ENCODE data around the gene HKDC1. TPM values are rescaled to one million over a fixed set of nuclear protein-coding genes. Genes with fewer than 3 reads are reported as not detected.
A peak's percentile ranks its signal among the peaks of the same experiment; 100 is the strongest.

Gene HKDC1
- total and polyA plus RNA-seq, 12 donors = under 0.01 to 0.67 (median 0.15) TPM; not detected in 6

DNA sequence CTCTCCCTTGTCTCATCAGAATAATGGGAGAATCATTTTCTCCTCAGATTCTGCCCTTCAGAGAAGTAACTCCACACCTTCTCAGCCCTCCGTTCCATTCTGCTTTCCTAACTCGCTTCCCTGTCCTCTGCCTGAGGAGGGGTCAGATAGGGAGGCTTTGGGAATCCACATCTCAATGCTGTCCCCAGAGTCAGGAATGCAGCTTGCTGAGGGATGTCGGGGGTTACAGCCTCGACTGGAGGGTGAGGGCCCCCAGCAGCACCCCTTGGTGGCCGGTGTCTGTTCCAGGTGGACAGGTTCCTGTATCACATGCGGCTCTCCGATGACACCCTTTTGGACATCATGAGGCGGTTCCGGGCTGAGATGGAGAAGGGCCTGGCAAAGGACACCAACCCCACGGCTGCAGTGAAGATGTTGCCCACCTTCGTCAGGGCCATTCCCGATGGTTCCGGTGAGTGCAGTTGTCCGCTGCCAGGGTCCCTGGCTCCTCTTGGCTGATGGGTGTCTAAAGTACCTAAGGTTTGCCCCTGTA is 6.9 kb downstream of the HKDC1 start:
- WGBS, 4 donors = 90 to 92% (median 92%) methylated on average over 12 to 14 of the region's 14 CpGs
- no peak for TF ChIP-seq POLR2A (IDR thresholded peaks at IDR 0.05)
- TF ChIP-seq, protein P1, sequence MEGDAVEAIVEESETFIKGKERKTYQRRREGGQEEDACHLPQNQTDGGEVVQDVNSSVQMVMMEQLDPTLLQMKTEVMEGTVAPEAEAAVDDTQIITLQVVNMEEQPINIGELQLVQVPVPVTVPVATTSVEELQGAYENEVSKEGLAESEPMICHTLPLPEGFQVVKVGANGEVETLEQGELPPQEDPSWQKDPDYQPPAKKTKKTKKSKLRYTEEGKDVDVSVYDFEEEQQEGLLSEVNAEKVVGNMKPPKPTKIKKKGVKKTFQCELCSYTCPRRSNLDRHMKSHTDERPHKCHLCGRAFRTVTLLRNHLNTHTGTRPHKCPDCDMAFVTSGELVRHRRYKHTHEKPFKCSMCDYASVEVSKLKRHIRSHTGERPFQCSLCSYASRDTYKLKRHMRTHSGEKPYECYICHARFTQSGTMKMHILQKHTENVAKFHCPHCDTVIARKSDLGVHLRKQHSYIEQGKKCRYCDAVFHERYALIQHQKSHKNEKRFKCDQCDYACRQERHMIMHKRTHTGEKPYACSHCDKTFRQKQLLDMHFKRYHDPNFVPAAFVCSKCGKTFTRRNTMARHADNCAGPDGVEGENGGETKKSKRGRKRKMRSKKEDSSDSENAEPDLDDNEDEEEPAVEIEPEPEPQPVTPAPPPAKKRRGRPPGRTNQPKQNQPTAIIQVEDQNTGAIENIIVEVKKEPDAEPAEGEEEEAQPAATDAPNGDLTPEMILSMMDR (IDR thresholded peaks at IDR 0.05) = no peak
- Histone ChIP-seq H3K27me3 (no peaks in the 10 kb centered on the region), H3K36me3 (replicated peaks in 1 of 2) (no peaks in the 10 kb centered on the region), H3K4me3 (no peak overlapping the region), H3K9me3 (replicated peaks in 1 of 3) (no peaks in the 10 kb centered on the region), H3K4me1 (replicated peaks in 1 of 2) (peaks cover 8 to 11% of the 10 kb centered on the region in 2 donors), H3K27ac (no peak overlapping the region)
- intact Hi-C loops (cut with DNase I) = no loop called here
- DNase-seq = no peak

DNA sequence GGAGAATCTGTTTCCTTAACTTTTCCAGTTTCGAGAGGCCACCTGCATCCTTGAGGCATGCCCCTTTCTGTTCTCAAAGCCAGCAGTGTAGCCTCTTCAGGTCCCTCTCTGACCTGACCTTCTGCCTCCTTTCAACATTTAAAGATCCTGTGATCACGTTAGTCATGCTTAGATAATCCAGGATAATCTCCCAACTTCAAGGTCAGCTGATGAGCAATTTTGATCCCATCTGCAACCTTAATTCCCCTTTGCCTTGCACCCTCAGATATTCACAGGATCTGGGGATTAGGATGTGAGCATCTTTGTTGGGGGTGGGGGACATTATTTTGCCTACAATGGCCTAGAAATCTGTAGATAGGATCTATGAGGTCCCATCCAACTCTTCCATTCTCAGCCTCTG is 8.0 kb downstream of the HKDC1 start:
- no peak for DNase-seq
- no peaks in the 10 kb centered on the region for H3K27me3 ChIP-seq

DNA sequence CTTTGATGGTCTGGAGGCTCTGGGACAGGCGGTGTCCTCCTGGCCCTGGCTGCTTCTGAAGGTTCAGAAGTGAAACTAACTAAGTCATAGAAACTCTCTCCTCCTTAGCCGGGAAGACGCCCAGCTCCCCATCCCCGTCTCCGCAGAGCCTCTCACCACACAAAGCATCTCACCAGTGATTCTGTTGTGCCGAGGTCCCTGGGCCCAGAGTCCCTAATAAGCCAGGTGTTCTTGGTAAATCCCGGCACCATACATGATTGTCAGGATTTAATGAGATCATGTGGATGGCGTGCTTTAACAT is 9.4 kb downstream of the HKDC1 start:
- H3K9me3 ChIP-seq (replicated peaks in 1 of 3) = no peaks in the 10 kb centered on the region
- TF ChIP-seq POLR2A (IDR thresholded peaks at IDR 0.05) = no peak
- TF ChIP-seq, protein P1 (IDR thresholded peaks at IDR 0.05) = no peak
- DNase-seq = no peak
- H3K4me3 ChIP-seq = no peak overlapping the region
- intact Hi-C loops (cut with DNase I) = no loop called here
- peak overlapping the region in 1 of 5 donors; percentile 36 for H3K27ac ChIP-seq
- no peaks in the 10 kb centered on the region for H3K36me3 ChIP-seq (replicated peaks in 1 of 2)
- 80 to 82% (median 81%) methylated on average over 7 to 8 of the region's 8 CpGs for WGBS, 4 donors
- H3K27me3 ChIP-seq = no peaks in the 10 kb centered on the region
- H3K4me1 ChIP-seq (replicated peaks in 1 of 2) = peaks cover 8 to 11% of the 10 kb centered on the region in 2 donors

More for the DNA sequence above, 8.0 kb downstream of the HKDC1 start:
- H3K36me3 ChIP-seq (replicated peaks in 1 of 2) = no peaks in the 10 kb centered on the region
- H3K4me1 ChIP-seq (replicated peaks in 1 of 2) = peaks cover 8 to 11% of the 10 kb centered on the region in 2 donors
- TF ChIP-seq POLR2A (IDR thresholded peaks at IDR 0.05) = no peak
- TF ChIP-seq, protein P1 (IDR thresholded peaks at IDR 0.05) = no peak
- intact Hi-C loops (cut with DNase I) = no loop called here
- WGBS, 4 donors = 53 to 68% (median 60%) methylated on average over 2 of the region's 2 CpGs
- H3K27ac ChIP-seq = no peak overlapping the region
- no peak overlapping the region for H3K4me3 ChIP-seq
- no peaks in the 10 kb centered on the region for H3K9me3 ChIP-seq (replicated peaks in 1 of 3)

DNA sequence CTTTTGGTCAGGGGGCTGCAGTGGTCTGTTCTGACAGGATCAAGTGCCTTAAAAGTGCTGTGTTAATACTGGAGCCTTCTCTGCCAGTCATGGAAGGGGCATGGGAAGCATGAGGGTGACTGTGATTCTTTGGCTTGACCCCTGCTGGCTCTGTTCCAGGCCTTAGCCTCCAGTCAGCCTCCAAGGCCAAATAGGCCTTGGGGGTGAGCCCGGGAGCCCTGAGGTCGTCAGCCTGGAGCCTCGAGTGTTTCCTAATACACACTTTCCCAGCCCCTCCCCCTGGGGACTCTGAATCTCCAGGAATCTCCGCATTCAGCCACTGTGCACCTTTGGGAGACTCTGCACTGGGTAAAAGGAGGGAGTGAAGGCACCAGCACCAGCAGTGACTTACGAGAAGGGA is 10.0 kb downstream of the HKDC1 start:
- DNase-seq = peak in 5 of 7 donors; percentile 37 to 65 (median 44)
- Histone ChIP-seq H3K4me1 (replicated peaks in 1 of 2) (peaks cover 8 to 11% of the 10 kb centered on the region in 2 donors), H3K4me3 (no peak overlapping the region), H3K27me3 (no peaks in the 10 kb centered on the region), H3K36me3 (replicated peaks in 1 of 2) (no peaks in the 10 kb centered on the region), H3K27ac (peak overlapping the region in 1 of 5 donors; percentile 36), H3K9me3 (replicated peaks in 1 of 3) (no peaks in the 10 kb centered on the region)
- 48 to 60% (median 55%) methylated on average over 3 to 5 of the region's 5 CpGs for WGBS, 4 donors
- intact Hi-C loops (cut with DNase I) = no loop called here
- TF ChIP-seq, protein P1 (IDR thresholded peaks at IDR 0.05) = no peak
- TF ChIP-seq POLR2A (IDR thresholded peaks at IDR 0.05) = no peak
